ENCODE measurements around the gene TMEM132C.

TMEM132C gene

DNA sequence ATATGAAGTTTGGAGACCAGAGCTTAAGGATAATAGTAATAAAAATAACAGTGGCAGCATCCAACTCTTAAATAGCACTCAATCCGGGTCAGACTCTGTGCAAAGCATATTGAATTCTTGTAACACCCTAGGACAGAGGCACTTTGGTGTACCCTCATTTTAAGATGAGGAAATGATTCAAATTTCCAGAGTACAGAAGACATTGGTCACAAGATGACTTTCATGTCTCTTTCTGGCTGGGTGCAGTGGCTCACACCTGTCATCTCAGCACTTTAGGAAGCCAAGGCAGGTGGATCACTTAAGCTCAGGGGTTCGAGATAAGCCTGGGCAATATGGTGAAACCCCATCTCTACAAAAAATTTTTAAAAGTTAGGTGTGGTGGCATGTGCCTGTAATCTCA lies 320.9 kb downstream of the TMEM132C start:
- Histone ChIP-seq H3K27ac (ENCODE audit: low read length) (no peak overlapping the region), H3K4me1 (ENCODE audit: low read length) (no peaks in the 10 kb centered on the region), H3K9me2 (replicated peaks; ENCODE audit: insufficient read depth, low read length) (no peaks in the 10 kb centered on the region), H4K20me1 (ENCODE audit: insufficient read depth, low read length) (no peaks in the 10 kb centered on the region), H3F3A (ENCODE audit: insufficient read depth, low read length) (no peaks in the 10 kb centered on the region), H2AFZ (ENCODE audit: low read length) (no peak overlapping the region), H3K36me3 (replicated peaks; ENCODE audit: insufficient read depth, low read length) (no peaks in the 10 kb centered on the region), H3K27me3 (replicated peaks; ENCODE audit: insufficient read depth, low read length) (no peaks in the 10 kb centered on the region), H3K79me2 (ENCODE audit: low read length) (no peaks in the 10 kb centered on the region), H3K4me2 (ENCODE audit: low read depth, low read length) (no peak overlapping the region), H3K4me3 (ENCODE audit: low read length) (no peak overlapping the region), H3K9me3 (replicated peaks; ENCODE audit: insufficient read depth, low read length) (no peaks in the 10 kb centered on the region), H3K9ac (ENCODE audit: low read length) (no peak overlapping the region)
- TF ChIP-seq EZH2 (optimal IDR thresholded peaks at IDR 0.05; ENCODE audit: low read depth, low read length) (no peak), EZH2phosphoT487 (IDR thresholded peaks at IDR 0.05; ENCODE audit: low read length) (no peak), CTCF (IDR thresholded peaks at IDR 0.05; ENCODE audit: low read length) (no peak)
- no peak for DNase-seq

DNA sequence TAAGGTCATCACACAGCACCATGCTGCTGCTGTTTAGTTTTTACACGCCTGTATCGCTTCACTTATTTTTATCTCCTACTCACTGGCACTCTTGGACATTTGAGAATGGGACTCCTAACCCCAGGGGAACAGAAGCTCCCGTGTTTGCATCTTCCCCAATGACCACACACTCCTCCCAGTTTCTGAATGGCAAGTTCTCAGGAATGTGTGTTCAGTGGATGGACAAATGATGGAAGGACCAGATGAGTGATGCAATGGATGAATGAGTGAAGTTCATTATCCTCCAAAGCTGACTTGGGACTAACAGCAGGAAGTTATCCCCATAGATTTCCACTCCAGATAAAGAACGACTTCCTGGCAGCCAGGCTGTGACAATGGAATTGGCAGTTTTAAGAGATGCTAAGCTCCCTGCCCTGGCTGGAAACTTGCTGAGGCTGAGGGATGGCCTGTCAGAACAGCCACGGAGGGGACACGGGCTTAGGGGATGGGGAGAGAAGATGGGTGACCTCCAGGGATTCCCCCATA lies 325.3 kb downstream of the TMEM132C start:
- TF ChIP-seq EZH2phosphoT487 (IDR thresholded peaks at IDR 0.05; ENCODE audit: low read length), result no peak
- no peak for TF ChIP-seq EZH2 (optimal IDR thresholded peaks at IDR 0.05; ENCODE audit: low read depth, low read length)
- TF ChIP-seq CTCF (IDR thresholded peaks at IDR 0.05; ENCODE audit: low read length), result no peak
- Histone ChIP-seq H2AFZ (ENCODE audit: low read length) (no peak overlapping the region), H3K27ac (ENCODE audit: low read length) (no peak overlapping the region), H4K20me1 (ENCODE audit: insufficient read depth, low read length) (no peaks in the 10 kb centered on the region), H3K4me2 (ENCODE audit: low read depth, low read length) (no peak overlapping the region), H3F3A (ENCODE audit: insufficient read depth, low read length) (no peaks in the 10 kb centered on the region), H3K27me3 (replicated peaks; ENCODE audit: insufficient read depth, low read length) (no peaks in the 10 kb centered on the region), H3K36me3 (replicated peaks; ENCODE audit: insufficient read depth, low read length) (no peaks in the 10 kb centered on the region), H3K9me3 (replicated peaks; ENCODE audit: insufficient read depth, low read length) (no peaks in the 10 kb centered on the region), H3K9ac (ENCODE audit: low read length) (no peak overlapping the region), H3K4me1 (ENCODE audit: low read length) (no peaks in the 10 kb centered on the region), H3K9me2 (replicated peaks; ENCODE audit: insufficient read depth, low read length) (no peaks in the 10 kb centered on the region), H3K4me3 (ENCODE audit: low read length) (no peak overlapping the region), H3K79me2 (ENCODE audit: low read length) (no peaks in the 10 kb centered on the region)
- DNase-seq, result no peak

DNA sequence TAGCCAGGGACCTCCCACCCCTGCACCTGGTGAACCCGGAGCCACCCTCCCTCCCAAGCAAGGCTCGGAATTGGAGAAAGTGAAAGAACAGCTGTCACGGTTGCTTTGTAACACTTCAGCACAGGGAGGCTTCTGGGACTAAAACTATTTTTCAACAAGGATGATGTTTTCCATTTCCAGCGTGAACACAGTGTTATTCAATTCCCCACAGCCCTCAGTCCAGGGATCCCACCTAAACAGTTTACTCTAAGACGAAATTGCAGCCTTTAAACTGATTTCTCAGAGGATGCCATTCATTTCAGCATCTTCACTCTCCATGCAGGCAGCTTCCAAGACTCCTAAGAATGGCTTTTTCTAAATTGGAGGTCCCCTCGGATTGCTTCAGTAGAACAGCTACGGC lies 327.6 kb downstream of the TMEM132C start:
- TF ChIP-seq EZH2 (optimal IDR thresholded peaks at IDR 0.05; ENCODE audit: low read depth, low read length) (no peak), EZH2phosphoT487 (IDR thresholded peaks at IDR 0.05; ENCODE audit: low read length) (no peak), CTCF (IDR thresholded peaks at IDR 0.05; ENCODE audit: low read length) (no peak)
- Histone ChIP-seq H3K9me3 (replicated peaks; ENCODE audit: insufficient read depth, low read length) (no peaks in the 10 kb centered on the region), H3K9me2 (replicated peaks; ENCODE audit: insufficient read depth, low read length) (no peaks in the 10 kb centered on the region), H3K4me1 (ENCODE audit: low read length) (no peaks in the 10 kb centered on the region), H2AFZ (ENCODE audit: low read length) (no peak overlapping the region), H3K27ac (ENCODE audit: low read length) (no peak overlapping the region), H3K27me3 (replicated peaks; ENCODE audit: insufficient read depth, low read length) (no peaks in the 10 kb centered on the region), H4K20me1 (ENCODE audit: insufficient read depth, low read length) (no peaks in the 10 kb centered on the region), H3K79me2 (ENCODE audit: low read length) (no peaks in the 10 kb centered on the region), H3F3A (ENCODE audit: insufficient read depth, low read length) (no peaks in the 10 kb centered on the region), H3K4me3 (ENCODE audit: low read length) (no peak overlapping the region), H3K9ac (ENCODE audit: low read length) (no peak overlapping the region), H3K36me3 (replicated peaks; ENCODE audit: insufficient read depth, low read length) (no peaks in the 10 kb centered on the region), H3K4me2 (ENCODE audit: low read depth, low read length) (no peak overlapping the region)
- DNase-seq, result no peak

Data from MM.1S (cell line).